LNCAP (cell line): Measurements from ENCODE around the gene MMAB.

Source experiments
- TF ChIP-seq, protein P1 (sequence below): fragments of 450-650 bp; IDR thresholded peaks from 2 replicates; pipeline ENCODE4 v1.5.1; 2017; ENCODE audit warnings: mild to moderate bottlenecking

The MMAB gene

GRCh38 chr12:109600995-109601394, 27.7 kb upstream of the MMAB start:
- TF ChIP-seq, protein P1, sequence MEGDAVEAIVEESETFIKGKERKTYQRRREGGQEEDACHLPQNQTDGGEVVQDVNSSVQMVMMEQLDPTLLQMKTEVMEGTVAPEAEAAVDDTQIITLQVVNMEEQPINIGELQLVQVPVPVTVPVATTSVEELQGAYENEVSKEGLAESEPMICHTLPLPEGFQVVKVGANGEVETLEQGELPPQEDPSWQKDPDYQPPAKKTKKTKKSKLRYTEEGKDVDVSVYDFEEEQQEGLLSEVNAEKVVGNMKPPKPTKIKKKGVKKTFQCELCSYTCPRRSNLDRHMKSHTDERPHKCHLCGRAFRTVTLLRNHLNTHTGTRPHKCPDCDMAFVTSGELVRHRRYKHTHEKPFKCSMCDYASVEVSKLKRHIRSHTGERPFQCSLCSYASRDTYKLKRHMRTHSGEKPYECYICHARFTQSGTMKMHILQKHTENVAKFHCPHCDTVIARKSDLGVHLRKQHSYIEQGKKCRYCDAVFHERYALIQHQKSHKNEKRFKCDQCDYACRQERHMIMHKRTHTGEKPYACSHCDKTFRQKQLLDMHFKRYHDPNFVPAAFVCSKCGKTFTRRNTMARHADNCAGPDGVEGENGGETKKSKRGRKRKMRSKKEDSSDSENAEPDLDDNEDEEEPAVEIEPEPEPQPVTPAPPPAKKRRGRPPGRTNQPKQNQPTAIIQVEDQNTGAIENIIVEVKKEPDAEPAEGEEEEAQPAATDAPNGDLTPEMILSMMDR, result no peak

DNA sequence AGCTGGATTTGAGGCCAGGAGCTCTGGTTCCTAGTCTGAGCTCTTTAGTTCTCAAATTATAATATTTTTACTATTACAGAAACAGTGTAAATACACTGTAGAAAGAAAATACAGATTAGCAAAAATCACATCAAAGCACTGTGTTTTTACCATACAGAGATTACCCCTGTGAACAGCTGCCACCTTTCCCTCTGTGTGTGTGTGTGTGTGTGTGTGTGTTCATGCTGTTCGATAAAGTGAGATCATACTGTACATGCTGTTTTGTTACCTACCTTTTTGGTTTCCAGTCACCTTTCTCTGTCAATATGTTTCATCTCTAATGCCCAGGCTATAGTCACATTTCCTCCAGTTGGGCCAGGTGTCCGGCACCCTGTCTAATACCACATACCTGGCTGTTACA, 27.2 kb upstream of the MMAB start:
- TF ChIP-seq, protein P1, result no peak

DNA sequence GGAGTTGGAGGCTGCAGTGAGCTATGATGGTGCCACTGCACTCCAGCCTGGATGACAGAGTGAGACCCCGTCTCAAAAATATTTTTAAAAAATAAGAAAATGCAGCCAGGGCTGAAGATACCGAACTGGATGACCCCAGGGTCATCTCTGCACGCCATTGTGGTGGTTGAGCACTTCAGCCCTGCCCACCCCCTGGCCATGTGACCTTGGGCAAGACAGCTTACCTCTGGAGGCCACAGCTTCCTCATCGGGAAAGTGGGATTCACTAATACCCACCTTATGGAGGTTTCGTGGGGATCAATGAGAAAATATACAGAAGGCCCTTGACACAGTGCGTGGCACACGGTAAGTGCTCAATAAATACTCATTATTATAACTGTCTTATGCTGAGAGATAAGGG, 25.8 kb upstream of the MMAB start:
- TF ChIP-seq, protein P1, result no peak

GRCh38 chr12:109598428-109598854, 25.1 kb upstream of the MMAB start:
- TF ChIP-seq, protein P1, result no peak

GRCh38 chr12:109597795-109598427, 24.6 kb upstream of the MMAB start:
- TF ChIP-seq, protein P1, result peak; percentile 96

DNA sequence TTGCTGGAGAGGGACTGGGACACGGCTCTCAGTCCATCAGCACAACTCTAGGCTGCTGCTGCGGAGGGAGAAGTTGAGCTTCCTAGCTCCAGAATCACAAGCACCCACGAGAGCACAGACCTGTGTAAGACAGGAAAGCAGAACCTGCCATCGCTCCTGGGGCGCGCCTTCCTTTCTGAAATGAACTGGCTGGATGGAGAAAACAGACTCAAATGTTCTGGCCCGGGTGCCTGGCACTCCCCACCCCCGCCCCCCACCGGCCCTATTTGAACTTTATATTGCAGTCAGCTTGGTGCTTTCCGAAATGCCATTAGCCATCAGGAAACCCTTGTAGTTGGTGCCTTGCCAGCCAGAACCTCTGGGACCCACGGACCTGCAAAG, 24.1 kb upstream of the MMAB start:
- TF ChIP-seq, protein P1, result no peak

DNA sequence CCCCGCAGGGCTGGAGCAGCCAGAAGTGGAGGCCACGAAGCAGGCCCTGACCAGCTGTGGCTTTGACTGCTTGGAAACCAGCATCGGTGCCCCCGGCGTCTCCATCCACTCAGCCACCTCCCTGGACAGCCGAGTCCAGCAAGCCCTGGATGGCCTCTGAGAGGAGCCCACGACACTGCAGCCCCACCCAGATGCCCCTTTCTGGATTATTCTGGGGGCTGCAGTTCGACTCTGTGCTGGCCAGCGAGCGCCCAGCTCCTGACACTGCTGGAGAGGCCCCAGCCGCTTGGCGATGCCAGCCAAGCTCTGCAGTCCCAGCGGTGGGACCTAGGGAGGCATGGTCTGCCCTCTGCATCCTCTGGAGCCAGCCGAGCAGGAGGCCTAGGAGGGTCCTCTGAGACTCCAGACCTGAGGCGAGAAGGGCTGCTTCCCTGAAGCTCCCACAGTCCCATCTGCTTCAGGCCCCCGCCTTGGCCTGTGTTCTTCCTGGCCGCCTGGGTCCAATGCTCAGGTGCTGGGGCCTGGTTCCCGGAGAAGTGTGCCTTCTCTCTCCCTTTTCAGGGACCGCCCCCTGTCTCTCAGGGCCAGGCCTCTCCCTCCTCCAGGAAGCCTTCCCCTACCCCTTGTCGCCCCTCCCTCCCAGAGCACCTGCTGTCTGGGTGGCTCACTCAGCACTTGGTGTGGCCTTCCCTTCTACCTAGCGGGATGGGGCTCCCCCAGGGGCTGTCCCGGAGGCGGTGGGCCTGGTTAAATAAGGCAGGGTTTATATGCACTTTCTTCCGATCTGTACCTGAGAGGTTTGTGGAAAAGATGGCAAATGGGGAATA, 23.3 kb upstream of the MMAB start:
- TF ChIP-seq, protein P1, result no peak
